Measurements from ENCODE around the gene ESRRB. TPM values are rescaled to one million over a fixed set of nuclear protein-coding genes. Genes with fewer than 3 reads are reported as not detected.

The ESRRB gene
- total RNA-seq, 2 donors from 2014 or later, result 0.10 to 0.21 TPM

DNA sequence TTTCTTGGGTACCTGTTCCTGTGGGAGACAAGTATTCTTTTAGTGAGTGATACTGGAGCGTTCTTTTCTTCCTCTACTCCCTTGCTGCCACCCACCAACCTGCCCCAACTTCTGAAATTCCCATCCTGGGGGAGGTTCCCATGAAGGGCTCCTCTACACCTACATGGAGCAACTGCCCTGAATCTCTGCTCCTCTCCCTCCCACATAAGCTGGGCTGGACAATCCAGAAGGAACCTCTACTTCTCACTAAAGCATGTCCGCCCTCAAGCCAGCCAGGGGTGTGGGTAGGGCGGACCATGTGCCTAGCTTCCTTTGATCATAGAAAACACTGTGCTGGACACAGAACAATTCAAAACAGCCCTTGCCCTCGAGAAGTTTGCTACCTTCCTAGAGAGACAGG, 25.9 kb upstream of the ESRRB start:
- no peak for DNase-seq
- no peaks in the 10 kb centered on the region for H3K4me1 ChIP-seq
- no peak overlapping the region for H3K4me3 ChIP-seq
- TF ChIP-seq, protein P1, sequence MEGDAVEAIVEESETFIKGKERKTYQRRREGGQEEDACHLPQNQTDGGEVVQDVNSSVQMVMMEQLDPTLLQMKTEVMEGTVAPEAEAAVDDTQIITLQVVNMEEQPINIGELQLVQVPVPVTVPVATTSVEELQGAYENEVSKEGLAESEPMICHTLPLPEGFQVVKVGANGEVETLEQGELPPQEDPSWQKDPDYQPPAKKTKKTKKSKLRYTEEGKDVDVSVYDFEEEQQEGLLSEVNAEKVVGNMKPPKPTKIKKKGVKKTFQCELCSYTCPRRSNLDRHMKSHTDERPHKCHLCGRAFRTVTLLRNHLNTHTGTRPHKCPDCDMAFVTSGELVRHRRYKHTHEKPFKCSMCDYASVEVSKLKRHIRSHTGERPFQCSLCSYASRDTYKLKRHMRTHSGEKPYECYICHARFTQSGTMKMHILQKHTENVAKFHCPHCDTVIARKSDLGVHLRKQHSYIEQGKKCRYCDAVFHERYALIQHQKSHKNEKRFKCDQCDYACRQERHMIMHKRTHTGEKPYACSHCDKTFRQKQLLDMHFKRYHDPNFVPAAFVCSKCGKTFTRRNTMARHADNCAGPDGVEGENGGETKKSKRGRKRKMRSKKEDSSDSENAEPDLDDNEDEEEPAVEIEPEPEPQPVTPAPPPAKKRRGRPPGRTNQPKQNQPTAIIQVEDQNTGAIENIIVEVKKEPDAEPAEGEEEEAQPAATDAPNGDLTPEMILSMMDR (IDR thresholded peaks at IDR 0.05), result no peak
- intact Hi-C loops (cut with DNase I), result no loop called here
- no peaks in the 10 kb centered on the region for H3K9me3 ChIP-seq
- no peaks in the 10 kb centered on the region for H3K36me3 ChIP-seq
- no peak overlapping the region for H3K9ac ChIP-seq (ENCODE audit: low read depth in 2 of 2, low read length in 2 of 2)
- H3K27ac ChIP-seq, result no peak overlapping the region
- no peaks in the 10 kb centered on the region for H3K27me3 ChIP-seq

DNA sequence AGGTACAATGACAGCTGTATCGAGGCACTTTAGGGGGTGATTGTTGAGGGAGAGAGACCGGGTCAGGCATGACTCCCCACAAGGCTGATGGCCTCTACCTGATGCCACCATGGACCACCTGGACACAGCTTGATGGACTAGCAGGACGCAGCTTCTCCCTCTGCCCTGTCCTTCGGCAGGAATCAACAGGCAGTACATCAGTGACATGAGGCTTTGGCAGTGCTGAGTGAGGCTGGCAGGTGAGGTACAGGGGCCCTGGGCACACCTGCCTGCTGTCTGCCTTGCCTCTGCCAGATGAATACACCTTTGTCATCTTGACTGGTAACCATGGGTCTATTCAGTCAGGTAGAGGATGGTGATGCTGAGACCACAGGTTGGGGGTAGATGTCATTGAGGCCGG, 25.3 kb upstream of the ESRRB start:
- TF ChIP-seq, protein P1 (IDR thresholded peaks at IDR 0.05), result no peak
- no peak for DNase-seq
- Histone ChIP-seq H3K27me3 (no peaks in the 10 kb centered on the region), H3K9ac (ENCODE audit: low read depth in 2 of 2, low read length in 2 of 2) (no peak overlapping the region), H3K36me3 (no peaks in the 10 kb centered on the region), H3K27ac (no peak overlapping the region), H3K4me1 (no peaks in the 10 kb centered on the region), H3K9me3 (no peaks in the 10 kb centered on the region), H3K4me3 (no peak overlapping the region)
- intact Hi-C loops (cut with DNase I), result no loop called here

DNA sequence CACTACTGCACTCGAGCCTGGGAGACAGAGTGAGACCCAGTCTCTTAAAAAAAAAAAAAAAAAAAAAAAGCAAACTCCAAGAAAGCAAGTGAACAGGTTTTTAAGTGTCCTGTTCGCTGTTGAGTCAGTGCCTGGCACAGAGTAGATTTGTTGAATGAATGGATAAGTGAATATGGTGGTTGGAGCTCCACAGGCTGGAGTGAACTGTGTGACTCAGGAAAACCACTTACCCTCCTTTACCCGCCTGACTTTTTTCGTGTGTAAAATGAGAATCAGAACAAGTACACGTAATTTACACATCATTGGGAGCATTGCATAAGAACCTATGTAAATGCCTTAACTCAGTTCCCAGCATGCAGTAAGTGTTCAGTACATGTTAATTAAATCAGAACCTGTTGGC, 24.0 kb upstream of the ESRRB start:
- no peak for DNase-seq
- H3K9ac ChIP-seq (ENCODE audit: low read depth in 2 of 2, low read length in 2 of 2), result no peak overlapping the region
- H3K36me3 ChIP-seq, result no peaks in the 10 kb centered on the region
- no peak overlapping the region for H3K27ac ChIP-seq
- no peaks in the 10 kb centered on the region for H3K9me3 ChIP-seq
- intact Hi-C loops (cut with DNase I), result loop anchor here (2.0 kb wide), 1 partner anchor 301 kb away; no protein-coding TSS in a partner anchor
- no peak overlapping the region for H3K4me3 ChIP-seq
- H3K27me3 ChIP-seq, result no peaks in the 10 kb centered on the region
- H3K4me1 ChIP-seq, result no peaks in the 10 kb centered on the region
- TF ChIP-seq, protein P1 (IDR thresholded peaks at IDR 0.05), result no peak

DNA sequence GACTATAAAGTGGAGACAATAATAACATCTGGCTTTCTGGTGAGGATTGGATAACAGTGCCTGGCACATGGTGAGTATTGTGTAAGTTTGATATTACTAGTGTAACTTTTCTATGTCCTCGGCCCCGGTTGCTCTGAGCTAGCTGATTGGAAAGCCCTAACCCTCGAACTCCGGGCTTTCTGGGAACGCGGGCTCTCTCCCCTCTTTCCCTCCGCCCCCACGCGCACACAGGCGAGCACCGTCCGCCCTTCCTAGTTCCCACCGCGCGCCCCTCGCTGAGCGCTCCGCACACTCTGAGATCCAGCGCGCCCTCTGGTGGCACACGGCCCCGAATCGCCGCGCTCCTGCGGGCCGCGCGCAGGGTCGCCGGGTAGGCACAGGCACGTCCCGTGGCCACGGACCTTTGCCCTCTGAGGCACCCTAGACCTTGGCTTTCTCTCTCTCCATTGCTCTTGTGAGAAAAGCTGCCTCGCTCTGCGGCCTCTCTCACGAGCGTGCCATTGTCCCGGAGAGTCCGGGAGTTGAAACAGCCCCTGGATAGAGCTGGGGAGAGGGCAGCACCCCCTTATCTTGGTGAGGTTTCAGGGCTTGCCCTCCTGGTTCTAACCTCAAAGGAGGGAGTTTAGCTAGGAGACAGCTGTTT, 23.2 kb upstream of the ESRRB start:
- H3K36me3 ChIP-seq, result no peaks in the 10 kb centered on the region
- H3K4me1 ChIP-seq, result no peaks in the 10 kb centered on the region
- H3K27ac ChIP-seq, result no peak overlapping the region
- TF ChIP-seq, protein P1 (IDR thresholded peaks at IDR 0.05), result peak; percentile 62
- no peaks in the 10 kb centered on the region for H3K27me3 ChIP-seq
- intact Hi-C loops (cut with DNase I), result loop anchor here (2.0 kb wide), 1 partner anchor 302 kb away; no protein-coding TSS in a partner anchor
- DNase-seq, result peak; percentile 29
- H3K9me3 ChIP-seq, result no peaks in the 10 kb centered on the region
- no peak overlapping the region for H3K4me3 ChIP-seq
- H3K9ac ChIP-seq (ENCODE audit: low read depth in 2 of 2, low read length in 2 of 2), result no peak overlapping the region

DNA sequence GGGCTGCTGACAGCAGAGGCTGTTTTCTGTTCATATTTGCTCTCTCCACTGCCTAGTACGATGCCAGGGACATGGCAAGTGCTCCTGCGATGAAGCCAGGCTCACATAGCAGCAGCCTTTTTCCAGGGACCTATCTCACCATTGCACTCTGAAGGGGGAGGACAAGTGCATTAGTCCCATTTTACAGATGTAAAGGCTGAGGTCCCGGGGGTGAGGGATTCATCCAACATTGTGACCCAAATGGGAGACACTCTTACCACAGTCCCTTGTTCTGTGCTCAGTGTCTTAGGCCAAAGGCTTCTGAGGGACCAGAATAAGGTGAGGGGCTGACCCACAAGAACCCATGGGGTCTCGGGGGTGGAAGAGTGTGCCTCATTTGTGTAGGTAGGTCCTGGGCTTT, 21.6 kb upstream of the ESRRB start:
- H3K36me3 ChIP-seq, result no peaks in the 10 kb centered on the region
- no peak overlapping the region for H3K4me3 ChIP-seq
- no peaks in the 10 kb centered on the region for H3K27me3 ChIP-seq
- TF ChIP-seq, protein P1 (IDR thresholded peaks at IDR 0.05), result no peak
- no peaks in the 10 kb centered on the region for H3K4me1 ChIP-seq
- intact Hi-C loops (cut with DNase I), result no loop called here
- H3K27ac ChIP-seq, result no peak overlapping the region
- no peaks in the 10 kb centered on the region for H3K9me3 ChIP-seq
- no peak overlapping the region for H3K9ac ChIP-seq (ENCODE audit: low read depth in 2 of 2, low read length in 2 of 2)
- no peak for DNase-seq

Data from colonic mucosa (tissue), 4 donors.